RCC 7860 (cell line): Measurements from ENCODE around the gene SCAMP2.

ENCODE experiments used
- DNase-seq: peaks from one replicate; pipeline ENCODE4 v3.0.0-alpha.2; 2015; ENCODE audit warnings: low spot score
- FAIRE-seq: peaks from 2 replicates; lab custom pipeline; 2012; peaks lifted over from hg19 to GRCh38; lab: Jason Lieb, UNC

The SCAMP2 gene

DNA sequence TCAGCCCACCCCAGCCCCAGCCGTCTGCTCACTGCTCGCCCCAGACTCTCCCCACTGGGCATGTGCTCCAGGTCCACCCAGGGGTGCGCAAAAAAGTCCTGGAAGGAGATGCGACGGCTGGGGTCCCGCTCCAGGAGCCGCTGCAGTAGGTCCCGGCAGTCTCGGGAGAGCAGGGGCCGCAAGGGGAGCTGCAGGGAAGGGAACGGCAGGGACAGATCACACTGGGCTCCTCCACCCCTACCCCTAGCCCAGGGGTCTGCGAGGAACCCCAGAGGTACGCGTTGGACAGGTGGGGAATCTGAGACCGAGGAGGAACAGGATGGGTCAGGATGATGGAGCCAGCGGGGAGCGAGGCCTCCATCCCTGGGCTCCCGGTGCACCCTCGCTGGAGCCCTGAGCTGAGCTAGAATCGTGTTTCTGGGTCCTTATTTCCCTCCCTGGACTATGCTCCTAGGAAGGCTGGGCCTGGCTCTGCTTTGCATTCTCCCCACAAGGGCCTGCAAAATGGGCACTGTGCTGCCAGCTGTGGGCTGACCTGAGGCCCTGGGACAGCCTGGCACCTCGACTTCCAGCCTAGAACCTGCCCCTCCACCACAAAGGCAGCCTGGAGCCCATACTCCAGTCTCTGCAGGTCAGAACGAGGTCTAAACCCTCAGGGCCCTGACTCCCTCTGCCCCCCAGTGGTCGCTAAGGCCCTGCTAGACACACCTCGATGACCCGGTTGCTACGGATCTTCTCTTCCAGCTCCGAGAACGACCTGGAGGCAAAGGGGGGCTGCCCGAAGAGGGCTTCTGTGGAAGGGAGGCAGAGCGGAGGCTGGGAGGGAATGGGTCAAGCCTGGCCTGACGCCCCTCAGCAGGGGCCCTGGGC is 33.4 kb downstream of the SCAMP2 start:
- FAIRE-seq (no peak), DNase-seq (no peak)

DNA sequence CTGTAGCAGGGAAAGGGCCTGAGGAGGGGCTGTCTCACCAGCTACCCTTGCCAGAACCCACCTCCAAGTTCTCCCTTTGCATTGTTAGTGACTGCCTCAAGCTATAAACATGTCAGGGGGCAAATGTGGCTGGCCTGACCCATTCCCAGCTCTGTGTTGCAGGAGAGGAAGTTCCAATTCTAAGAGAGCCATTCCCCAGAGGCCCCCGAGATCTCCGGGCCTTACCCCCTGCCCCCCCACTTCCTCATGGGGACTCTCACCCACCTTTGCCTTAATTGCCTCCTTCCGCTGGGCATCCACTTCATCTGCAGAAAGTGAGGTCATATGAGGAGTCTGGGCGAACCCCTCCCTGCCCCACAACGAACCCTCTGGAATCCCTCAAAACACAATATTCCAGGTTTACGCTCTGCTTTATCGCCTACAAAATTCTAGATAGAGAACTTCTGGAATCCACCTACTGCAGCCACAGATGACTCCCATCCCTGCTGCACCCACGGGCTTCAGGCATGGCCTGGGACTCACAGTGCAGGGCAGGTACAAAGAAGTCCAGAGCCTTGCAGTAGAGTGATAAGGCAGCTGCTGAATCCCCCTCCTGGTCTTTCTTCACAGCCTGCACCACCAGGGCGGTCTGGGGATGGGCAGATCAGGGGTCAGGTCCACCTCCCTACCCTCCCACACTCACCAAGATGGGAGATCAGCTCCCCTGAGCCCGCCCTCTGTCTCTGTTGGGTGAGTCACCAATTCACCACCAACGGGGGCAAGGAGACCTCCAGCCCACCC is 34.2 kb downstream of the SCAMP2 start:
- FAIRE-seq (no peak), DNase-seq (no peak)

DNA sequence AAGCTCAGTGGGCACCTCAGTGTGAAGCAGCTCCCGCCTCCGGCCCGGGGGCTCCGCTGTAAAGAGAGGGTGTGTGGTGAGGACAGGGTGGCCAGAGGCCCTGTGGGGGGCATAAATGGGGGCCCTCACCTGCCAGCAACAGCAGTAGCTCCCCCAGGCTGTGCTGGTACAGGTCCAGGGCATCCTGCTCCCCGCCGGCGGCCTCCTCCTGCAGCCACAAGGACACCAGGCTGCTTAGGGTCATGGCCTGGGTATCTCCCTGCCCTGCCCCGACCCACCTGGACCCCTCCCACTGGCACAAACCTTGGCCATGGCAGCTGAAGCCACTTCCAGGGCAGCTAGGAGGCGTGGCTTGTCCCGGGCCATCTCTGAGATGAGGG is 35.0 kb downstream of the SCAMP2 start:
- no peak for FAIRE-seq
- DNase-seq, result no peak

DNA sequence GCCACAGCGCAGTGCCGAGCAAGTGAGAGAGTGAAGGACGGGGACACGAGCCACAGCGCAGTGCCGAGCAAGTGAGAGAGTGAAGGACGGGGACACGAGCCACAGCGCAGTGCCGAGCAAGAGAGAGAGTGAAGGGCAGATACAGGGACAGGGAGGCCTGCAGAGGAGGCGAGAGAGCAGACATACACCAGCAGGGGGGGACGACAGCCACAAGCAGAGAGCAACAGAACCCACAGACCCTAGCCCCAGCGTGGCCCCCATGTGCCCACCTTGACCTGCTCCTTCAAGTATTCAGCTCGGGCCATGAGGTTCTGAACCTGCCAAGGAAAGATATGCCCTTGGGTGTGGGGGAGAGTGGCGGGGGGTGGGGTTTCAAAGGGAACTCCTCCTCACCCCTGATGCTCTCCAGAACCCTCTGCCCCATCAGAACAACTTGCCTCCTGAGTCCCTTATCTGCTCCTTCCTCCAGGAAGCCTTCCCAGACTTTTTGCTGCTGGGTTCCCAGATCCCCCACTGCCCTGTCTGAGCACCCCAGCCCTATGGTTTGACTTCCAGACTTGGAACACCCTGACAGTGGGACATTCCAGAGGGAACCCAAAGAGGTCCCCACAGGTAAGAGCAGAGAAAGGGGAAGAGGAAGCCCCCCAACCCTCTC is 35.6 kb downstream of the SCAMP2 start:
- FAIRE-seq (no peak), DNase-seq (no peak)

DNA sequence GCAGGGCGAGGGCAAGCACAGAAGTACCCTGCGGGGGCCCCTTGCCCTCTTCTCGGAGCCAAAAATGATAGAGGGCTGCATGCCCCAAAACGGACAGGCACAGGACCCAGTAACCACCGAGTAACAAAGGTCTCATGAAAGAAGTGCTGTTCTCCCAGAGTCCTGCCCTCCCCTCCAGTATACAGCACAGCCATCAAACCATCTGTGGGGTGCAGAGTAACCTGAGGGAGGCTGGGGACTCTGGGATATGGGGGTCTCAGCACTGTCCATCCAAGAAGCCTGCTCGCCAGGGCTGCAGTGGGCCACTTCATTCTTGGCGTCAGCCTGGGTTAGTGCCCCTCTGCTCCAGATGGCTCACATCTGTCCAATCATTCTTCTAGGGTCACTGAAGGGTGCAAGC is 36.3 kb downstream of the SCAMP2 start:
- no peak for FAIRE-seq

DNA sequence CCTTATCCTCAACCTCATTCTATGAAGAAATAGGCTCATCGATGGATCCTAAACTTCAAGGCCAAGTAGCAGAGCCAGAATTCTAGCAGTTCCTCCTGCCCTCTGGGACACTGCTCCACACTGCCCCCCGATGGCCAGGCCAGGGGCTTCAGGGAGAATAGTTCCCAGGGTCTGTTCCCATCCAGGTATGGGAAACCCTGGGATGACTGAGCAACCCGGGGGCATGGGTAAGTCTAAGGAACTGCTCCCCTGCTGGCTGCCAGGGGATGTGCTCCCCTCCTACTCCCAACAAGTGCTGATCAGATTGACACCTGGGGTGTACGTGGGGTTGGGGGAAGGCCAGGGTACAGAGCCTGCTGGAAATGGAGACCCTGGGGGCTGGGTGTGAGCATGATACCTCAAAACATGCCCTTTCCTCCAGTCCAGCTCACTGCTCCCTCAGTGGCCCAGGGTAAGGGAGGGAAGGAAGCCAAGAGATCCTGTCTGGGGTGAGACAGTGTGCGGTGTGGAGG is 37.8 kb downstream of the SCAMP2 start:
- FAIRE-seq, result no peak

More for the DNA sequence above, 36.3 kb downstream of the SCAMP2 start:
- DNase-seq, result no peak

DNA sequence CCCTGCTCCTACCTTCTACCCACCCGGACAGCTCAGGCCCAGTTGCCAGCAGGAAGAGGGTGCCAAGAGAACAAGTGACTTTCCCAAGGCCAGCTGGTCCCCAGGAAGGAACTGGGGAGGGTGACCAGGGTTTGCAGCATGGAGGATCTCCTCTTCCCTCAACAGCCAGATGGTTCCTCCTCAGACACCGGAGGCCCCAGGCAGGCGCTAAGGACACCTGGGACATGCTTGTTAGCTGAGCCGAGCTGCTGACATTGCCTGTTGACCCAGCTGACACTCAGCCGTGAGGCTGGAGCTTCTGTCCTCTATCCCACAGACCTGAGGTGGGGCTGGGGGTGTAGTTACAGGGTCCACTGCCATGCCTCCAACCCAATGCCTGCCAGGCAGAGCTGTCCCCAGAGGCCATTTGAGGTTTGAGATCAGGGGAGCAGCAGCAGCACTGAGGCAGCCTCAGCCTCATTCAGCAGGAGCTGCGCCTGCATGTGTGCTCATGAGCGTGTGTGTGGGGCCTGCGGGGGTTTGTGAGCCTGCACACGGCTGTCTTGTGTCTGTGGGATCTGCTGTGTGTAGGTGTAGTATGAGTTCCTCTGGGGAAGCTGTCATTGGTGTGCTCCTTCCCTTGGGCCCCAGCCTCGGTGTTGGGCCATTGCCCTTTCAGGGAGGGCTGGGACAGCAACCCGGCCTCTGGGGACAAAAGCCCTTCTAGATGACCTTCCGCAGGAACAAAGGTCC is 39.6 kb downstream of the SCAMP2 start:
- DNase-seq, result no peak
- FAIRE-seq, result no peak

More for the DNA sequence above, 37.8 kb downstream of the SCAMP2 start:
- DNase-seq, result peak; percentile 48

DNA sequence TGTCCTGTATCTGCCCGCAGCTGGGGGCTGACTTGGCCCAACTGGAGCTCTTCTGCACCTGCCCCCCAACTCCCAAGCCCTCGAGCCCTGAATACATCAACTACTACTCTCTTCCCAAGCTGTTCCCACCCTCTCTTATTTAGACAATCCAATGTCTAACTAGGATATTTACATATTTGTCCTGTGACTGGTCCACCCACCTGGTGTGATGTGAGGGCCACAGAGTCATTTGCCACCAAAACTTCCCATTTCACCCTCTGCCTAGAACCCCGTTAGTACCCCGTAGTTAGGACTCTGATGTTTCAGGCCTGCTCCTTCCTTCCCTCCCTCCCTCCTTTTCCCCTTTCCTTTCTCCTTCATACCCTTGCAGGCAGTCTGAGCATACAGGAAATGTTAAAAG is 40.3 kb downstream of the SCAMP2 start:
- no peak for FAIRE-seq
- DNase-seq, result no peak

DNA sequence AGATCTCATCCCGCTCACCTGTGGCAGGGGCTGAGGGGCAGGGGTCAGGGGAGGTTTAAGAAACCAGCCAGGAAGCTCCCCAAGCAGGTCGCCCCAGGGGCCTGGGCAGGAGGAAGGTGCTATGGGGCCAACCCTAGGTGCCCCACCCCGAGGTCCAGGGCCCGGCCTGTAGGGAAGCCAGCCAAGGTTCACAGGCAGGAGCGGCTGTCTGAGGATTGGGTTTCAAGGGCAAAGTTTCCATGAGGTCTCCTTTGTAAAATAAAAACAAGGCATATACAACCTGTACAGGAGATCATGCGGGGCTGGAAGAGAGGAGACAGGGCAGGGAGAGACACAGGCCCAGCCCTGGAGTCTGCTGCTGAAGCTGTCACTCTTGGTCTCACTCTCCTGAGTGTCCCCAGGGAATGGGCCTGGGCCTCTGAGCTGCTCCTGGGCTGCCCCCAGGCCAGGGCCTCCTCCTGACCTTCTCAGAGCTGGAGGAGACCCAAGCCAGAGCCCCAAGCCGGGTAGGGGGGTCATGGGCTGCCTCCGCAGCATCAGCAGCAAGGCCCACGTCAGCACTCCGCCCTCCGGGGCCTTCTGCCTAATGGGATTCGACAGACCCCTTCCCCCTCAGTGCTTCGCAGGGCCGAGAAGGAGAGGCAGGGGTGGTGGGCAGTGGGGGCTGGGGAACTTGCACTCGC is 41.2 kb downstream of the SCAMP2 start:
- no peak for DNase-seq
- no peak for FAIRE-seq

DNA sequence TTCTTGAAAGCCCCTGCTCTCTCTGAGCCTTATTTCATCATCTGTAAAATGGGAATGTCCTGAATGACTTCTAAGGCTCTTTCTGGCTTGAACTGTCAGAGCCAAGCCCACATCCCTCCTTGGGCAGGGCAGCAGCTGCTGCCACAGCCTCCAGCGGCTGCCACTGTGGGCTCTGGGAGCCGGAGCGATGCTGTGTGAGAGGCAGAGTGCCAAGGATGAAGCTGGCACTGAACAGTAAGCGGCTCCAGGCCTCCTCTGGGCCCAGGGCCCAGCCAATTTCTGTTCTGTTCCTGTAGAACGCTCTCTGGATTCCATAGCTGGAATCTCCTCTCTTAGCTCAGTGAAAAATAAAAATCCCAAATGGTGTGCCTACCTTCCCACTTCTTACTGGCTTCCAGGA is 42.3 kb downstream of the SCAMP2 start:
- DNase-seq (no peak), FAIRE-seq (no peak)

DNA sequence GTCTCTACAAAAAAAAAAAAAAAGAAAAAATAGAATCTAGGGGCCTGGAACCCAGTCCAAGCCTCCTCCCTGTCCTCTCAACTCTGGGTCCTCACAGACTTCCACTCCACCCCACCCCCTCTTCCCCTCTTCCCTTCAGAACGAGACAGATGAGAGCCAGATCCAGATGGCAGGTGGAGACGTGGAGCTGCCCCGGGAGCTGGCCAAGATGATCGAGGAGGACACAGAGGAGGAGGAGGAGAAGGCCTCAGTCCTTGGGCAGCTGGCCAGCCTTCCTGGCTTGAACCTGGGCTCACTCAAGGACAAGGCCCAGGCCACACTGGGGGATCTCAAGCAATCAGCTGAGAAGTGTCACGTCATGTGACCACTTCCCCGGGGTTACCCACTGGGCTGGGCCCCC is 43.2 kb downstream of the SCAMP2 start:
- DNase-seq, result no peak
- no peak for FAIRE-seq

DNA sequence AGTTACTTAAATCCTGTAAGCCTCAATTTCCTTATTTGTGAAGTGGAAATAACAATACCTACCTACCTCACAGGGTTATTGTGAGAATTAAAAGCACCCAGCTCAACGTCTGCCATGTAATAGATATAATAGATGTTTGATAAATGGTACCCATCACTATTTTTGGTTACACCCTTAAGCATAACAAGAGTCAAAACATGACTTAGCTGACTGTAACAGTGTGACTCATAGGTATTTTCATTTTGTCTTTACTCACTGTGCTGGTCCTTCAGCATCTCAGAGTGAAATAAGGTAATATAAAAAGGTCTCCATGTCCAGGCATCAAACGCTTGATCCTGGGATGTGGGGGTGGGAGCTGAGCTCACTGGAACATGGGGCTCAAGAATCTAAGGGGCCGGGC is 43.7 kb downstream of the SCAMP2 start:
- no peak for FAIRE-seq

DNA sequence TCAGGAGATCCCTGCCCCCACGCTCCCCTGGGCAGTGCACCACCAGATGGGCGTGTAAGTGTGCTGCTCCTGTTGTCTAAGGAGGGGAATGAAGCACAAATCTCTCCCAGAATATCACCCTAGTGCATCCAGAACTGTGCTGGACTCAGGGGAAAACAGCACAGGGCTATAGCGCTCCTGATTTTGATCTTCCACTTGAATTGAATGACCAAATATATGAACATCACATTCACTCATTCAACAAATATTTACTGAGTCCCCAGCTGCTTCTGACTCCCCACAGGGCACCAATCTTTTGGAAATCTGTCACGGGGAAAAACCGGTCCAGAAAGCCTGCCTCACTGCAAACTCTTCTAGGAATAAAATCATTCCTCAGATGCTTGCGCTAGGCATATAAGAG is 44.3 kb downstream of the SCAMP2 start:
- no peak for DNase-seq
- no peak for FAIRE-seq

More for the DNA sequence above, 43.7 kb downstream of the SCAMP2 start:
- no peak for DNase-seq

DNA sequence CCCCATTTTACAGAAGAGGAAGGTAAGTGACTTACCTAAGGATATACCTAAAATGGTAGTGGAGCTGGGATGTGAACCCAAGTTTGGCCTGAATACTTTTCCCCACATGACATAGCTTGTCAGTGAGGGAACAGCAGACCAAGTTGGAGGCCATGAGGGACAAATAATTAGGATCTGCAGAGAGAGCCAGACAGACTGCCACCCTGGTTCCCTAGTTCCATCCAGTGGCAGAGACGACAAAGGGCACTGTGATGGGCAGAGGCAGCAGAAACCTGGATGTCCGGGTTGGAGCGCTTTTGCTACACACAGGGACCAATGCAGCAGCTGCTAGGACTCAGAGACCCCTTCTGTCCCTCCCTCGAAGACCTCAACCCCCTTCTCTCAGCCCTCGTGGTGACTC is 45.6 kb downstream of the SCAMP2 start:
- FAIRE-seq, result no peak

DNA sequence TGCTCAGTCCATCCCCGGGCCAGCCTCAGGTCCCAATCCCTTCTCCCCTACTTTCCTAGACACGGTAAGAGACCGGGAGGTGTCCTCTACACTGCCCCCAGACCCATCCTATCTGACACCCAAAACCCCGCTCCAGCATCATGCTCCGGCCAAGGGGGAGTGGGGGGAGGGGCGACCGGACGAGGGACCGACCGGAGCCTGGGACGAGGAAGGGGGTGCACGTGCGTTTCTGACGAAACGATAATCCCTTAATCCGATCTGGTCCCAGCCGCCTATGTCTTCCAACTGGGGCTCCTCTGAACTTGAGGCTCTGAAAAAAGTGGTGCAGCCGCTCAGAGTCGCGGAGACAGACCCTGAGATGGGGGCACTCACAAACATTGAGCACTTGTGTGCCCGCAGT is 46.2 kb downstream of the SCAMP2 start:
- FAIRE-seq, result no peak
- DNase-seq, result no peak

More for the DNA sequence above, 45.6 kb downstream of the SCAMP2 start:
- DNase-seq, result no peak

DNA sequence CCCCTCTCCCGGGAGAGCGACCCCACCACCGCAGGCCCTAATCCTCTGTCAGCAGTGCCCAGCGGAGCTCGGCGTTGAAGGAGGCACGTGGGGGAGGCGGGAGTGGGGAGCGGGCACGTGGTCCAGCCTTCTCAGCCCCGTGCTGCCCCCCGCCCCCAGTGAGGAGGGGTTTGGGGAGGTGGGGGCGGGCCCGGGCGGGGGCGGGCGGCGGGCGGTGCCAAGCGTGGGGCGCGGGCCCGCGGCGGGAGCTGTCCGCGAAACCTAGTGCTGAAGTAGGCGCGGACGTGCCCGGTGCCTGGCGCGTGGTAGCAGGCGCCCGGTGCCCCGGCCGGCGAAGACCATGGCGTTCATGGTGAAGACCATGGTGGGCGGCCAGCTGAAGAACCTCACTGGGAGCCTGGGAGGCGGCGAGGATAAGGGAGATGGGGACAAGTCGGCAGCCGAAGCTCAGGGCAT is 46.8 kb downstream of the SCAMP2 start, which contains the start of gene CPLX3:
Gene CPLX3, plus strand, starts transcription at position 264 of the 456 bp plus-strand sequence. Its CDS starts 77 bp downstream, at position 341.
- DNase-seq, result no peak
- FAIRE-seq, result no peak

DNA sequence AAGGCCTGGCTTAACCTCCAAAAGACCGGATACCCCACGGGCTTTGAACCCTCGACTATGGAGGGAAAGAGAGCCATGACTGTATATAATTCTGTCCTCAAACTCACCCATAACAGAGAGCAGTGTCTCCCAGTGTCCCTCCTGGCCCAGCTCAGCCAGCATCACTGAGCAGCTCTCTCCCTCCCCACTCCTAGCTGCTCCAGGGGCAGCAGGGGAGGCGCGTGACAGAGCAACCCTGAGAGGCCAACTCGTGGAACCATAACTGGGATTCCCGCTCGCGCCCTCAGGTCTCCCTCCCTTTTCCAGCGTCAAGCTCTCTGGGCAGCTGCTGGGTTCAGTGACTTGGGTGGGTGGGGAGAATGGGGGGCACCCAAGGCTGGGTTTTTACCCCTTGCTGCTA is 47.3 kb downstream of the SCAMP2 start:
- DNase-seq, result no peak
- FAIRE-seq, result no peak

DNA sequence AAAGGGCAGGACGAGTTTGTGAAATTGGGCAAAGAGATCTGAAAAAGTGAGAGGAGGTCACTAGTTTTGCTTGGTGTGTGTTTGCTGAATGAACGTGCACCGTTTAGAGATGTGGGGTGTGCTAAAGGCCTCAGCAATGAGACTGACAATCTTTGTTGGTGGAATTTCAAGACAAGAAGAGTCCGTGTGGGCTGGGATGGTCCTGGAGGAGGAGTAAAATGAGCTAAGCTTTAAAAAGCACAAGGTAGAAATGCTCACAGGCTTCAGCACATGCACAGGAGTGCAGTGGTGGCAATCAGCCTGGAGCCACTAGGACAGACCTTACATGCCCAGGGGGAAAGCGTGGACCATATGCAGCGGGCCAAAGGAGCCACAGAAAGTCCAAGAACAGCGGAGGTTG is 48.2 kb downstream of the SCAMP2 start:
- DNase-seq, result no peak

DNA sequence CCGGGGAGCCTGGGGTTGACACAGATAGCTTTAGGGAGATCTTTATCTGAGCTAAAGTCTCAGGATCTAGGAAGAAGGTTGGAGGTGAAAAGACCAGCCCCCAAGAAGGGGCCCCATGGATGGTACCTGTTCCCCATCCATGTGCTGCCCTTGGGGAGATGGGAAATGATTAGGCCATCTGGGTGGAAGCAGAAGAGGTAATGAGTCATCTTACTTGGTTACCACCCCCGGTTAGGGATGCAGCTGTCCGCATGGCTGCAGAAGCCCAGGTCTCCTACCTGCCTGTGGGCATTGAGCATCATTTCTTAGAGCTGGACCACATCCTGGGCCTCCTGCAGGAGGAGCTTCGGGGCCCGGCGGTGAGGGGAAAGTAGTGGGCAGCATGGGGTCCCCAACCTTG is 49.8 kb downstream of the SCAMP2 start:
- no peak for FAIRE-seq
- DNase-seq, result no peak

More for the DNA sequence above, 48.2 kb downstream of the SCAMP2 start:
- FAIRE-seq, result no peak

DNA sequence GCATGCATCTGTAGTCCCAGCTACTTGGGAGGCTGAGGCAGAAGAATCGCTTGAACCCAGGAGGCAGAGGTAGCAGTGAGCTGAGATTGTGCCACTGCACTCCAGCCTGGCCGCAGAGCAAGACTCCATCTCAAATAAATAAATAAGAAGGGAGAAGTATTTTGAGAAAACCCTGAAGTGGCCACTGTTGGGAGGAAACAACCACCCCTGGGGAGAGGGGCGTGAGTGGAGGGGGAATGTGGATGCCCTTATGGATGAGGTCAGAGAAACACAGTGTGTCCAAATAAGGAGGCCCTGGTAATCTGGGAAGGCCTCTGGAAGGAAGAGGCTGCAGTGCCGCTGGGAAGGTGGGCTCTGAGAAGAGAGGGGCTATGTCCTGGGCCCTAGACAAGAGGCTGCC is 50.9 kb downstream of the SCAMP2 start:
- DNase-seq, result no peak
- FAIRE-seq, result no peak
